Heart left ventricle (tissue), 16 donors: ENCODE results near the gene LNPEP. TPM values are rescaled to one million over a fixed set of nuclear protein-coding genes. Genes with fewer than 3 reads are reported as not detected.
A peak's percentile ranks its signal among the peaks of the same experiment; 100 is the strongest.

Source experiments
- ATAC-seq, 4 donors: fragments of 200-7000 bp; cut with Tn5 transposase; one replicate each; pipeline ENCODE4 v1.9.1; 2020 to 2022; ENCODE audit warnings: moderate library complexity in 4 of 4, mild to moderate bottlenecking in 3 of 4, moderate number of reproducible peaks in 1 of 4
- DNase-seq, 5 donors: peaks; one replicate each; pipeline ENCODE4 v3.0.0-alpha.2; 2020
- H3K27ac ChIP-seq, 12 donors: fragments of 200-600 bp; sonication (generic) in 4 of 12; one replicate each; pipeline versions ENCODE4 v1.5.0 to v1.8.0; 2016 to 2022; ENCODE audit warnings: mild to moderate bottlenecking in 2 of 12
- H3K27me3 ChIP-seq, 9 donors: fragments of 200-600 bp; sonication (generic) in 2 of 9; one replicate each; pipeline versions ENCODE4 v1.5.1 to v1.8.0; 2016 to 2022; ENCODE audit warnings: mild to moderate bottlenecking in 3 of 9
- H3K36me3 ChIP-seq, 9 donors: fragments of 200-600 bp; sonication (generic) in 2 of 9; one replicate each; pipeline versions ENCODE4 v1.5.0 to v1.8.0; 2018 to 2022; ENCODE audit warnings: mild to moderate bottlenecking in 2 of 9
- H3K4me1 ChIP-seq, 12 donors: fragments of 200-600 bp; sonication (generic) in 4 of 12; one replicate each; pipeline versions ENCODE4 v1.5.0 to v1.8.0; 2016 to 2022; ENCODE audit warnings: mild to moderate bottlenecking in 3 of 12
- H3K4me3 ChIP-seq, 12 donors: fragments of 200-600 bp; sonication (generic) in 4 of 12; one replicate each; pipeline versions ENCODE4 v1.5.0 to v1.8.0; 2017 to 2022; ENCODE audit warnings: mild to moderate bottlenecking in 9 of 12, moderate library complexity in 4 of 12
- H3K9me3 ChIP-seq, 12 donors: fragments of 200-600 bp; sonication (generic) in 4 of 12; one replicate each; pipeline versions ENCODE4 v1.5.0 to v1.8.0; 2016 to 2022; ENCODE audit warnings: mild to moderate bottlenecking in 1 of 12
- CTCF ChIP-seq, 12 donors: fragments of 200-600 bp; sonication (generic) in 4 of 12; IDR thresholded peaks; one replicate each; pipeline versions ENCODE4 v1.5.0 to v1.8.0; 2018 to 2022; ENCODE audit warnings: antibody characterized with exemption in 12 of 12, mild to moderate bottlenecking in 5 of 12
- POLR2A ChIP-seq, 2 donors: fragments of 450-650 bp; IDR thresholded peaks; one replicate each; pipeline ENCODE4 v1.6.1; 2017; ENCODE audit warnings: antibody characterized with exemption in 2 of 2, mild to moderate bottlenecking in 2 of 2, moderate library complexity in 2 of 2
- WGBS, 4 donors: extraction: QIAGEN DNeasy Blood & Tissue Kit in 2 of 4; methylation state at CpG; one replicate each; pipeline versions ENCODE4 v1.1.5 to v1.1.7; 2013 to 2018; 5-methylcytosine and 5-hydroxymethylcytosine counted together
- intact Hi-C, 10 donors: fragments of 100-400 bp; cut with DNase I; formaldehyde crosslinking; loops; one replicate each; pipeline versions ENCODE4 v1.11.1 to v1.14.2; 2022
- polyA plus RNA-seq, 2 donors: library from polyadenylated mRNA; stranded (reverse); fragments of 200-250 nt; gene quantifications; one replicate each; pipeline ENCODE4 v1.2.3, GENCODE V29; 2013
- total RNA-seq, 9 donors: library from RNA; depleted of rRNA in 2 of 9; stranded (reverse); fragments of >200 nt in 2 of 9; fragmentation: NEBNext Ultra II Directional in 3 of 9; extraction: Animal tissue kit (Norgen Biotek cat#: 25700) in 3 of 9; gene quantifications; one replicate each; pipeline versions ENCODE4 v1.1.0 to v1.2.4, GENCODE V29; 2016 to 2023
- donor health status: ischemic (EF 13 %, LVEDD 7.1; RV severe dilation, severe dysfunction).
- donor health status: healthy with polysubstance abuse.
- donor health status: DM: no; HTN: yes; CAD: no.
- donor health status: DM: no; HTN: no; CAD: no.
- donor health status: ischemic (EF 25% LVEDD 6.9; RV normal size, moderate dysfunction).
- donor health status: ischemic (EF 25% LVEDD 5.7; RV mildly dilated, moderate dysfunction).
- donor health status: healthy.
- donor health status: DM: yes; HTN: yes; CAD: no.
- donor health status: ischemic (EF 35%, LVEDD 5.7; RV mildly dilated, moderate dysfunction).
- donor health status: nonischemic (EF 11% LVEDD 7.7; RV severe dilation, severe dysfunction).
- donor health status: DM: yes; HTN: yes; CAD: no.
- donor health status: PGD.
- donor health status: ischemic (EF 29% LVEDD 5.4; RV normal size, mild dysfunction).
- donor health status: nonischemic (EF 23%, LVEDD 6.1; RV moderate dilation, normal function).

LNPEP gene
- total and polyA plus RNA-seq, 11 donors = 8.6 to 82.2 (median 53.1) TPM

DNA sequence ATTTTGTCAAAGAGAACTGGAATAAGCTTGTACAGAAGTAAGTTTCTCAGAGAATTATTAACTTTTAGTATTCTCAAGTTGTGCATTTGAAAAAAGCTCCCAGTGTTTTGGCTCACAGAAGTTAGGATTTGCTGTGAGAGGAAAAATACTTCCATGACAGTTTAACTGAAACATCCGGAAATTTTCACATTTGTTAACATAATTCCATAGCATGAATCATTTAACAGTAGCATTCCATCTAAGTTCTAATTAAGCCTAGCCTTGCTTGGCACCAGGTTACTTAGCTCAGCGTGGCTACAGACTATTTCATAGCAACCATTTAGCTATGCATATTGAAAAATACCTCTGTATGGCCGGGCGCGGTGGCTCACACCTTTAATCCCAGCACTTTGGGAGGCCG, 90.8 kb downstream of the LNPEP start:
- Histone ChIP-seq H3K27ac (no peak overlapping the region), H3K4me3 (no peak overlapping the region), H3K27me3 (no peaks in the 10 kb centered on the region), H3K36me3 (peaks cover 0 to 97% (median 90%) of the 10 kb centered on the region in 9 donors), H3K4me1 (no peaks in the 10 kb centered on the region), H3K9me3 (no peaks in the 10 kb centered on the region)
- WGBS, 4 donors = 94 to 99% (median 96%) methylated on average over 6 of the region's 6 CpGs
- TF ChIP-seq POLR2A (IDR thresholded peaks at IDR 0.05) (no peak), CTCF (IDR thresholded peaks at IDR 0.05) (no peak)
- no peak for ATAC-seq
- intact Hi-C loops = no loop called here
- no peak for DNase-seq

- H3K4me3 ChIP-seq = no peak overlapping the region
- no peaks in the 10 kb centered on the region for H3K27me3 ChIP-seq
- TF ChIP-seq POLR2A (IDR thresholded peaks at IDR 0.05) (no peak), CTCF (IDR thresholded peaks at IDR 0.05) (no peak)
- 74 to 91% (median 81%) methylated on average over 7 of the region's 7 CpGs for WGBS, 4 donors
- no peak overlapping the region for H3K27ac ChIP-seq
- DNase-seq = no peak
- ATAC-seq = no peak
- no peaks in the 10 kb centered on the region for H3K9me3 ChIP-seq
- no peaks in the 10 kb centered on the region for H3K4me1 ChIP-seq
- intact Hi-C loops = no loop called here
- H3K36me3 ChIP-seq = peaks cover 0 to 44% (median 26%) of the 10 kb centered on the region in 9 donors
Measured at GRCh38 chr5:97037819-97038218, 101.9 kb downstream of the LNPEP start.

- Histone ChIP-seq H3K27ac (no peak overlapping the region), H3K4me3 (no peak overlapping the region), H3K4me1 (peaks cover 0 to 6% (median 0%) of the 10 kb centered on the region in 12 donors), H3K36me3 (peaks cover 0 to 14% (median 3%) of the 10 kb centered on the region in 9 donors), H3K9me3 (no peaks in the 10 kb centered on the region), H3K27me3 (no peaks in the 10 kb centered on the region)
- no peak for TF ChIP-seq CTCF (IDR thresholded peaks at IDR 0.05)
- 91 to 98% (median 96%) methylated on average over 4 of the region's 4 CpGs for WGBS, 4 donors
- ATAC-seq (no peak), DNase-seq (no peak)
- intact Hi-C loops = loop anchor here in 5 of 10 donors (5.0 to 10.0 kb wide), 3 partner anchors 101 to 121 kb away; partner anchors contain the start of gene LIX1 (in 4 of the 5)
Measured at GRCh38 chr5:97041239-97041638, 105.4 kb downstream of the LNPEP start.

DNA sequence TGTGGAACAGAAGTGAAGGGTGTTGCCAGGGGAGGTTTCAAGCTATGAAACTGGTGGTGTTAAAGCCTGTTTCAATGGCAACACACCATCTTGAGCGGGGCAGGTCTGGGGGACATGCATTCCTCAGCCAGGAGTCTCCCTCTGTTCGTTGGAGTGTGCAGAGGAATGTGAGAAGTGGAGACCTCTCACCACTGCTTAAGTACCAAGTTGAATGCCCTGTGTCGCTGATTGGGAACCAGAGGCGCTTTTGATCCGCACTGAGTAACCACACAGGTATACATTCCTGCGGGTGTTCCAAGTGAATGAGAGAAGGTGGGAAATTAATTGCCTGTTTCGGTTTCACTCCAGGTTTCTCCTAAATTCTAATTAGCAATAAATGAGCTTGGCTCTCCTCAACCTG, 107.1 kb downstream of the LNPEP start:
- DNase-seq (no peak), ATAC-seq (peak in 1 of 4 donors; percentile 22)
- peaks cover 0 to 6% (median 0%) of the 10 kb centered on the region in 12 donors for H3K4me1 ChIP-seq
- no peak overlapping the region for H3K27ac ChIP-seq
- no peak for TF ChIP-seq POLR2A (IDR thresholded peaks at IDR 0.05)
- TF ChIP-seq CTCF (IDR thresholded peaks at IDR 0.05) = no peak
- H3K27me3 ChIP-seq = no peaks in the 10 kb centered on the region
- H3K9me3 ChIP-seq = no peaks in the 10 kb centered on the region
- no peak overlapping the region for H3K4me3 ChIP-seq
- intact Hi-C loops = loop anchor here in 5 of 10 donors (5.0 to 10.0 kb wide), 3 partner anchors 99 to 119 kb away; partner anchors contain the start of gene LIX1 (in 4 of the 5)
- WGBS, 4 donors = 62 to 77% (median 70%) methylated on average over 7 of the region's 7 CpGs
- no peaks in the 10 kb centered on the region for H3K36me3 ChIP-seq
